HFFc6 (cell line): ENCODE measurements around the gene SFTA2. TPM values are rescaled to one million over a fixed set of nuclear protein-coding genes. Genes with fewer than 3 reads are reported as not detected.

Experiments used
- DNase-seq: peaks from one replicate; pipeline ENCODE4 v3.0.0-alpha.2; 2018
- H3K27ac Mint-ChIP-seq: 2 replicates; pipeline ENCODE4 v1.8.0; 2020; ENCODE audit warnings: mild to moderate bottlenecking, mixed read lengths
- H3K27me3 Mint-ChIP-seq: 2 replicates; pipeline ENCODE4 v1.8.0; 2021; ENCODE audit warnings: mild to moderate bottlenecking, moderate library complexity, mixed read lengths; ENCODE audit not compliant: insufficient read depth
- H3K36me3 Mint-ChIP-seq: 2 replicates; pipeline ENCODE4 v1.8.0; 2021; ENCODE audit warnings: low read depth, mixed read lengths
- H3K4me1 Mint-ChIP-seq: 2 replicates; pipeline ENCODE4 v1.8.0; 2020; ENCODE audit warnings: low read depth, mixed read lengths
- H3K4me3 Mint-ChIP-seq: 2 replicates; pipeline ENCODE4 v1.8.0; 2020; ENCODE audit warnings: mild to moderate bottlenecking, moderate library complexity, mixed read lengths
- H3K9me3 Mint-ChIP-seq: 2 replicates; pipeline ENCODE4 v1.8.0; 2020; ENCODE audit warnings: mild to moderate bottlenecking, mixed read lengths
- CTCF ChIP-seq: fragments of 200-600 bp; sonication (generic); IDR thresholded peaks from 2 replicates; pipeline ENCODE4 v1.5.0; 2021; ENCODE audit warnings: antibody characterized with exemption, mild to moderate bottlenecking
- long read RNA-seq: library from polyadenylated mRNA; unstranded; transcript quantifications from one replicate; pipeline ENCODE4 v2.0.0, GENCODE V29; 2019
- total RNA-seq, 6 experiments: library from RNA; stranded (reverse); fragmentation: NEBNext Ultra II Directional; extraction: Animal tissue kit (Norgen Biotek cat#: 25700); gene quantifications; 2 replicates in 1 of 6; 3 replicates in 5 of 6; pipeline ENCODE4 v1.2.3, GENCODE V29; 2021

SFTA2 gene
- not detected for total RNA-seq
- long read RNA-seq = 0 reads

GRCh38 chr6:30931969-30932645 is at the start of gene SFTA2:
TSS of gene SFTA2 (minus strand) at chr6:30932170. CDS start at chr6:30932096, 74 bp downstream.
- peaks cover 24% of the 10 kb centered on the region for H3K27me3 Mint-ChIP-seq
- H3K4me1 Mint-ChIP-seq = no peaks in the 10 kb centered on the region
- no peak within 1 kb of the TSS for H3K4me3 Mint-ChIP-seq
- peaks cover 21% of the 10 kb centered on the region for H3K36me3 Mint-ChIP-seq
- peaks cover 12% of the 10 kb centered on the region for H3K9me3 Mint-ChIP-seq
- no peak for DNase-seq
- TF ChIP-seq CTCF = no peak
- H3K27ac Mint-ChIP-seq = no peak within 1 kb of the TSS

GRCh38 chr6:30979690-30980089 is 47.7 kb upstream of the SFTA2 start:
- Mint-ChIP-seq H3K9me3 (no peaks in the 10 kb centered on the region), H3K4me3 (no peak overlapping the region), H3K27me3 (peaks cover 44% of the 10 kb centered on the region), H3K4me1 (peaks cover 13% of the 10 kb centered on the region), H3K27ac (no peak overlapping the region), H3K36me3 (no peaks in the 10 kb centered on the region)
- no peak for DNase-seq
- no peak for TF ChIP-seq CTCF

GRCh38 chr6:30979141-30979540 is 47.2 kb upstream of the SFTA2 start:
- Mint-ChIP-seq H3K27ac (no peak overlapping the region), H3K9me3 (no peaks in the 10 kb centered on the region), H3K27me3 (peaks cover 42% of the 10 kb centered on the region), H3K4me3 (no peak overlapping the region), H3K4me1 (peaks cover 13% of the 10 kb centered on the region), H3K36me3 (no peaks in the 10 kb centered on the region)
- no peak for TF ChIP-seq CTCF
- DNase-seq = no peak

- DNase-seq = no peak
- no peaks in the 10 kb centered on the region for H3K4me1 Mint-ChIP-seq
- H3K27me3 Mint-ChIP-seq = peaks cover 51% of the 10 kb centered on the region
- no peak overlapping the region for H3K4me3 Mint-ChIP-seq
- no peak overlapping the region for H3K27ac Mint-ChIP-seq
- no peaks in the 10 kb centered on the region for H3K9me3 Mint-ChIP-seq
- H3K36me3 Mint-ChIP-seq = no peaks in the 10 kb centered on the region
- TF ChIP-seq CTCF = no peak
Measured at GRCh38 chr6:30974490-30975252, 42.7 kb upstream of the SFTA2 start.

- no peak for DNase-seq
- Mint-ChIP-seq H3K27ac (no peak overlapping the region), H3K4me3 (no peak overlapping the region), H3K9me3 (no peaks in the 10 kb centered on the region), H3K36me3 (no peaks in the 10 kb centered on the region), H3K27me3 (peaks cover 45% of the 10 kb centered on the region), H3K4me1 (no peaks in the 10 kb centered on the region)
- TF ChIP-seq CTCF = no peak
Measured at GRCh38 chr6:30972816-30973215, 40.8 kb upstream of the SFTA2 start.
